HG02588 (cell line): ENCODE measurements around the gene MEGF8.

Experiments used
- ATAC-seq: cut with Tn5 transposase; IDR thresholded peaks from one replicate; pipeline ENCODE4 v1.9.1; 2021; ENCODE audit warnings: mild to moderate bottlenecking, moderate library complexity; ENCODE audit not compliant: unreplicated experiment

Gene MEGF8

DNA sequence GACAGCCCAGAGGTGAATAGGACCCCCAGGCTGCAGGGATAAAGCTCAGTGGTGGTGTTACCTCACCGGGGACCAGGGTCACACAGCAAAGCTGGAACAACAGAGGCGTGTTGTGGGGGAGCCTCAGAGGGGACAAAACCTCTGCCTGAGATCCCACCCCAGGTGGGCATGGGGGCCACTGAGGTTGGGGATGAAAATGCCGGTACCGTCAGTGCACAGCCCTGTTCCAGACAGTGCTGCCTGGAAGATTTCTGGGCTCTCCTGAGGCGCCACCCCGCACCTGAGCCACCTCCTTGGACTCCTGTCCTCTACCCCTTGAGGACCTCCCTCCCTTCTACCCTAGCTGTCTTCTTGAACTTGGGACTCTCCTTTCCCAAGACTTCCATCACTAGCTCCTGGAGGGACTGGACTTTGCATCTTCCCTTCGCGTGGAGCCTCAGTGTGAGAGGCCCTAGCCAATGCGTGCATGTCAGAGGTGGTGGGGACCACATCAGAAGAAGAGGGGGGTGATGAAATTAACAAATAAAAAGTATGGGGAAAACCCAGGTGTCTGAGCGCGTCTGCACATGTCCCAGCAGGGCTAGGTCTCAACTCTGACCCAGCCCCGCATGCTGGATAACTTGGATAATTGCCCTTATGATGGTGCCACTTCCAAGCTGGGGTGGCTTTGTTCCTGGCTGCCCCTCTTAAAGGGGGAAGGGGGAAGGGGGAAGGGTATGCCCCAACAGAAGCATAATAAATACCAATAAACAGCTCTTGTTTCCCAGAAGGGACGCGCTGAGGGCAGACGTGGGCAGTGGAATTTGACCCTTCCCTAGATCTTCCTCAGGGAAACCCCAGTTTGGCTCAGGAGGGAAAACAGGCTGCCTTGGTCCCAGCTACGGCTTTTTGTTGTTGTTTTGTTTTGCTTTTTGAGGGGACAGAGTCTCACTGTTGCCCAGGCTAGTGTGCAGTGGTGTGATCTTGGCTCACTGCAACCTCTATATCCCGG is 53.1 kb downstream of the MEGF8 start:
- ATAC-seq: no peak

DNA sequence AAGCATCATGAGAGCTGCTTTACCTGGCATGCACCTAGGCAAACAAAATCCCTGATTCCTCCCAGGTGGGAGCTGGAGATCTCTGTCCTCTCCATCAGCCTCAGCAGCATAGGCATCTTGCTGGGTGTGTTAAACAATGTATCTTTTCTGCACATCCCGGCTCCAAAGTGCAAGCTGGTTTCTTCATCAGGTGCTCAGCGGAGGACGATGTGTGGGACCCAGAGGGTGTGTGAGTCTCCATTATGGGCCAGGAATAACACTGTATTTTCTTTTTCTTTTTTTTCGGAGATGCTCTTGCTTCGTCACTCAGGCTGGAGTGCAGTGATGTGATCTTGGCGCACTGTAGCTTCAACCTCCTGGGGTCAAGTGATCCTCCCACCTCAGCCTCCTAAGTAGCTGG is 54.7 kb downstream of the MEGF8 start:
- no peak for ATAC-seq

DNA sequence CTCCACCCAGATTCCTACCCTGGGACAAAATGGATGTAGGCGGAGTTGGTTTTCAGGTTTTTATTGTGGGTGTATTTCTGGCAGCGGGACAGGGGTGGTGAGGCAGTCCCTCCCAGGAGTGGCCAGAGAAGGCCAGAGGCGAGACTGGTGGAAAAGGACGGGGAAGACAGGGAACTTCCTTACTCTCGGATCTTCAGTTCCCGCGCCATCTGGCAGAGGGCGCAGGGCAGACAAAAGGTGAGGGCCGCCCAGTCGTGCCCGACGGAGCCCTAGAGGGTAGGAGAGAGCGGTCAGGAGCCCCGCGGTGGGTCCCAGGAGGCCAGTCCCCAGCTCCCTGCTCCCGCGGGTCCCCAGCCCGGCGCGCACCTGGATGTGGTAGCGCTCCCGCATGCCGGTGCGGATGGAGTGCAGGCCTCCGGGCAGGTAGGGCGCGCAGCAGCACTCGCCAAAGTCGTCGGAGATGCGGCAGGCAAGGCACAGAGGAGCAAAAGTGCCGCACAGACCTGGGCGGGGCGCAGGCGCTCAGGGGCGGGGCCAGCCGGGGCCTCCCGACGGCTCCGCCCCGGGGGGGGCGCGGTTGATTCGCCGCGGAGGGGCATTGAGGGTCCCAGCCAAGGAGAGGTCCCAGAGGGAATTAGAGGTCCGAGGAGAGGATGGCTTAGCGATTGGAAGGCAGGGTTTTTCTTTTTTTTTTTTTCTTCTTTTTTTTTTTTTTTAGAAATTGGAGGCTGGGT is 61.7 kb downstream of the MEGF8 start:
- ATAC-seq: no peak

DNA sequence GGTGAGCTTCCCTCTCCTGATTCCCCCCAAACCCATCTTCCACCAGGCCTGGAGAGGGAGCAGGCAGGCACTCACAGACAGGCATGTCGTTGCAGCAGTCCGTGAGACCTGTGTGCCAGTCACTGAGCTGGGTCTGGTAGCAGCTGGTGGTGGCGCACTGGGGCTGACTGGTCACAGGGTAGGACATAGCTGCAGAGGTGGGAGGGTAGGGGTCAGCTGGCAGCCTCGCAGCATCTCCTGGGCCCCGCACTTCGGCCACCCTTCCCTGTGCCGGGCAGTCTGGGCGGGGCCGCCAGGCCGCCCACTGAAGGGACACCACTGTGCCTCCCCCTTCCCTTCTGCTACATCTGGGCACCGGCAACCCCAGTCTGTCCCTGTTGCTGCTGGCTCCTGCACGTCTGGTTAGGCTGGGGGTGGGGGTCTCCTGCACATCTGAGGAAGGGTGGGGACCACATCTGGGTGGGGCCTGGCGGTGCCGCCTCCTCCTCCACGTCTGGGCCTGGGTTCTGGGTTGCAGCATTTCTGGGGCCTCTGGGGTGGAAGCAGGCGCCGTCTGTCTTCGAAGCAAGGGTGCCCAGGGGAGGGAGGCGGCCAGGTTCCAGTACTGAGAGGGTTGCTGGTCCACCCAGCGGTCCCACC is 63.5 kb downstream of the MEGF8 start:
- no peak for ATAC-seq

DNA sequence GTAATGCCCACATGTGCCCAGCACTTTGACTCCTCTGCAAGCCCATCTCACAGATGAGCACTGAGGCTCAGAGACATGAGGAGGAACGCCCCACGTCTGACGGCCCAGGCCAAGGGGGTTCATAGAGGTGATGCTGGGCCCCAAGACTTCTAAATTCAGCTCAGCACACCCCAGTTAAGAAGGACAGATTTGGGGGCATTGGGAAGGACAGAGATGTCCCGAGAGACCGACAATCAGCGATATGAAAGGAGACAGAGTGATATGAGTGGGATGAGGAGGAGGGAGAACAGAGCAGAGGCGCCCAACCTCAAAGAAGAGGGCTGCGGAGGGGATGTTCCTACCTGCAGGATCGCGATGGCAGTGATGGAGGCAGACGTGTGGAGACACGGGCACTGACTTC is 64.5 kb downstream of the MEGF8 start, which contains the start of gene CNFN:
TSS of gene CNFN (minus strand) at position 399 of the 400 bp plus-strand sequence. CDS start 1,260 bp downstream, outside the sequence.
- ATAC-seq: no peak

DNA sequence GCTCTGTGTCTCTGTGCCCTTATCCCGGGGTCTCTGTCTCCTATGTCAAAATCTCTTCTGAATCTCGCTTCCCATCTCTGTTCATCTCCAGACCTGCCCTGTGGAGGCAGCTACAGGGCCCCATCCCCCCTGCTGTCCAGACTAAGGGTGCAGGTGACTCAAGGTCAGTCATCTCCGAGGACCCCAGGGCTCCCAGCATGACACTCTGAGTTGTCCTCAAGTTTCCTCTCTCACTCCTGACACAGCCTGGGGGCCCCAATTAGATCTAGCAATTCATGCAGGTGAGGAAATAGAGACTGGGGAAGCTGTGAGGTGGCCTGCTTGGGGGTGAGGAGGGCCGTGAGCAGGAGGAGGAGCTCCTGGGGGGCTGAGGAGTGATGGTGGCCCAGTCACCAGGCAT is 66.7 kb downstream of the MEGF8 start:
- no peak for ATAC-seq

DNA sequence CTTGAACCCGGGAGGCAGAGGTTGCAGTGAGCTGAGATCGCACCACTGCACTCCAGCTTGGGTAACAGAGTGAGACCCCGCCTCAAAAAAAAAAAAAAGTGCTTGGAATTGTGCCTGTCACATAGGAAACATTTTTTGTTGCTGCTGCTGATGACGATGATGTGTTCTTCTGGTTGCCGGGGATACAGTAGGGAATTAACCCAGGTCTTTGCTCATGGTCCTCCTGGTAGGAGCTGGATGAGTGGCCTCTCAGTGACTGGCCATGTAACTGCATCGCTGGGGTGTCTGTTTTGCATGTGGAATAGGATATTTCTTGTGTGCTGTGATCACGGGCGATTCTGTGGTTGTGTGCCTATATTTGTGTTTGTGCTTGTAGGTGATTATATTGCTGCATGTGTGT is 69.3 kb downstream of the MEGF8 start:
- no peak for ATAC-seq

DNA sequence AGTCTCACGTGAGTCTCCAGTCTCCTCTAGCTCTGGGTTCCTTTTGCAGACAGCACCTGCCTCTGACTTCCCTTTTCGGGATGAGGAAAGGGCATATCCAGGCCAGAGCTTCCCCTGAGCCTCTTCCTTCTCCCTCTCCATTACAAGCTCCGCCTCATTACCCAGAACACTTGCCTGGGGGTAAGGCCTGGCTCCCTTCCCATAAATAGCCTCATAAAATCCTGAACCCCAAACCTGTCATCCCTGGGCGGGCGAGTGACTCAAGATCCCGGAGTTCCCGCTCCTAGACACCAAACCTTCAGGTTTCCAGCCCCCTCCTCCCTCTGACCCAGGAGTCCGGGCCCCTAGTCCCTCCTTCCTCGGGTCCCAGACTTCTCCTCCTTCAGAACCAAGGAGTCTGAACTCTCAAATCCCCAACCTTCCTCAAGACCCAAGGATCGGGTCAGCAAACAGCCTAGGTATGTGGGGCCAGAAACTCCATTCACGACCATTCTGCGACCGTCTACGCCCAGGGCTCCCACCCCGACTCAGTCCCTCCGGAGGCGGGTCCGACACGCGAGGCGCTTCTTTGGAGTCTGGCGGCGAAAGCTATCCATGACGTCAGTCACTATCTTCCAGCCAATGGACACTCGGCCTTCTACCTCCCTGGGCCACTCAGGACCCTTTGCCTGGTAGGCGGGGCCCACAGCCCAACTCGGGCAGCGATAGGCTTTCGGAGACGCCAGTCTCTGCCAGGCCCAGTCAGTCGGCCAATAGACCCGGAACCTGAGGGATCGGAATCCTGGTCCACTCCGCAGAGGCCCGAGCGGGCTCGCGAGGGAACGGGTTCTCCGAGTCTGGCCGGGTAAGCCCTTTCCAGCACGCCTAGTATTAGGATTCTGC is 71.2 kb downstream of the MEGF8 start:
- peak; percentile 97 for ATAC-seq

DNA sequence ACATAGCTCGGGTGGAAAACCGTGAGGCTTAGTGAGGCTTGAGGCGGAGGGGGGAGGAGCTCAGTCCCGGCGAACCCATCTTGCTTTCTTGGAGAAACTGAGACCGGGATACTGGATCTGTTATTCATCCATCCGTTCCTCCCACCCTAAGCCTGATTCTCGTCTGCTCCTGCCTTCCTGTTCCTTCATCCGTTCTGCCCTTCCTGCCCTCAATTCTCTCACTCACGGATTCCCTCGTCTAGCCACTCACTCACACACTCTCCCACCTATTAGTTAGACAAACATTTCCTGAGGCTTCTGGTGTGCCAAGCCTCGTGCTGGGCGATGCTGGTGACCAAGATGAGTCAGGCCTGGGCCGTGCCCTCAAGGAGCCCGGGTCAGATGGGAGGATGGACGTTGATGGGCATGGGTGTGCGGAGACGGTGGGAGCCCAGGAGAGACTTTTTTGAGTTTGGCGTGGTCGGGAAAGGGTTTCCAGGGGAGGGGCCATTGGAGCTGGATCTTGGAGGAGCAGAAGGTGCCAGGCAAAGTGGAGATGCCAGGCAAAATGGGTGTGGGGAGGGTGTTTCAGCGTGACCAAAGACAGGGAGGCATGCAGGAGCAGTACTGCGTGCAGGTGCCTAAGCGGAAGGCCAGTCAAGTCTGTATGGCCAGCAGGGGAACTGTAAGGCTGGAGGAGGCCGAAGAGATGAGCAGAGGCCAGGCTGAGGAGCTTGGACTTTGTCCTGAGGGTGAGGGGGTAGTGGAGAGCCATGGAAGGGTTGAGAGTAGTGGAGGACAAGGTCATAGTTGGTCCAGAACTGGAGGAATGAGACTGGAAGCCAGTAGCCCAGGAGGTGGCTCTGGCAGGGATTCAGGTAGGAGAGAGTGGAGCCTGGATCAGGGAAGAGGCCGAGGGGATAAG is 72.1 kb downstream of the MEGF8 start:
- ATAC-seq: no peak

DNA sequence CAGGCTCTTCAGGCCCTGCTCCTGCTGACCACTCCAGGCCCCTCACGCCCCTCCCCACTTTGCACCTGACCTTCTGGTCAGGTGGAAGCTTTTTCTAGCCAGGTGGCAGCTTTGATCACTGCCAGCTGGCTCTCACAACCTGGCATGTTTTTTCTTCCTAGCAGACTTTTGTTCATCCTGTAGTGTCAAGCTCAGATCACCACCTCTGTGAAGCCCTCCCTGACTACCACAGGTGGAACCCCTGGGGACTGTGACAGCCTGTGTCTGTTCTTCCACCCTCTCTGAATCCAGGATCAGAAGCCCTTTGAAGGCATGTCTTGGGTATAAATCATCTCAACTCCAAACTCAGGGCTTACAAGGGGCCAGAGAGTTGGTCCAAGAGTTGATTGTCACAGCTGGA is 75.0 kb downstream of the MEGF8 start:
- no peak for ATAC-seq

DNA sequence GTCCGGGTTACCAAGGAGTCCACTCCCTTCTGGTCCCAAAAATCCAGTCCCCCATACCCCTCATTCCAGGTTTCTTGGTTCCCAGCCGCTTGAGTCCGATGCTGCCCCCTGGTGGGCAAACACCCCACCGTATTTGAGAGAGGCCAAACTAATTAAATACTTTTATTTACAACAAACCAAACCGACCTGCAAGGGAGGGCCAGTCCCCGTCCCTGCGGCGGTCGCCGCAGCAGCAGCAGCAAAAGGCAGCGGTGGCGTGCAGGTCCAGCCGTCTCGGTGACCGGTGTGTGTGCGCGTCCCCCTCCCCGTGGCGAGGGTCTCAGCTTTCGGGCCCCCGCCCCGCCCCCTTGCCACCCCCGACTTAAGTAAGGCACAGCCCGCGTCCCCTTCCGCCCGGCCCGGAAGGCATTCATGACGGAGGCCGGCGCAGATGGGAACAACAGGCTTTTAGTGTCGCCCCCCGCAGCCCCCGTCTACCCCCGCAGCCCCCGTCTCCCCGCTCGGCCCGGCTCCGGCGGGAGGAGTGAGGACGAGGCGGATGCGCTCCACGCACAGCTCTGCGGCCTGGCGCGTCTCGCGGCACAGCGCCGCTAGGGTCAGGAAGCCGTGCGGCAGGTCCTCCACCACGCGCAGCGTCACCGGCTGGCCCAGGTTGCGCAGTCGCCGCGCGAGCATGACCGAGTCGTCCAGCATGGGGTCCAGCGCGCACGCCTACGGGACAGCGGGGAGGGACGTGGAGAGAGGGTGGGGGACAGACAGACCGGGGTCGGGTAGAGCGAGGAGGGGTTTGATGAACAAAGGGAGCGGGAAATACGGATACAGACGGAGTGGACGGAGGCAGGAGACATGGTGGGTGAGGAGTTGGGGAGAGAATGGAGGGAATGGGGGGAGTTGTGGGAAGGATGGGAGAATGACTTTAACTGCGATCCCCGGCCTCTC is 76.2 kb downstream of the MEGF8 start:
- no peak for ATAC-seq

DNA sequence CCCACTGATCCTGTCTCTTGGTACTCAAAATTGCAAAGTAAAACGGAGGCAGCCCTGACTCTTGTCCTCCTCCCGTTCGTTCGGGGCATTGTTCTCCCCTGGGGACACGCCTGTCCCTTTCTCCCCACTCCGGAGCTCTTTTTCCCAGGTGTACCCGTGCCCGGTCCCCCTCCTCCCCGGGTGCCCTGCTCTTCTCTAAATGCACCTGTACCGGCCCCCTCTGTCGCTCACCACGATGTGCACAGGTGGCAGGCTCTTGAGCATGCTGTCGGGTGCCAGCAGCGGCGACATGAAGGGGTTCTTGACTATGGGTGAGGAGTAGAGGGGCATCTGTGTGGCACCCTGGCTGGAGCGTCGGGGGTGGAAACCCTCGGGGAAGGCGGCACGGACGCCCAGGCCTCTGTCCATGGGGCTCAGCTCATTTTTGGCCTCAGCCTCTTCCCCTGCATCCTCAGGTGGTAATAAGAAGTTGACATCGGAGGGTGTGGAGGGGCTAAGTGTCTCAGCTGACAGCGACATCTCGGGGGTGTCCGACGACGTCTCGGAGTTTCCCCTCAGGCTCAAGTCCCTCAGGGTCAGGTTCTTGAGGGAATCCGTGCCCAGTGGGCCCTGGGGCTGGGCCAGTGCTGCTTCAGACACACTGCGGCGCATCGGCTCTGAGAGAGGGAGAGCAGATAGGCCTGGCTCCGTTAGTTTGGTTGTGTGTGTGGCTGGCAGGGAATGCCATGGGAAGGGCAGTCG is 77.1 kb downstream of the MEGF8 start:
- ATAC-seq: no peak

DNA sequence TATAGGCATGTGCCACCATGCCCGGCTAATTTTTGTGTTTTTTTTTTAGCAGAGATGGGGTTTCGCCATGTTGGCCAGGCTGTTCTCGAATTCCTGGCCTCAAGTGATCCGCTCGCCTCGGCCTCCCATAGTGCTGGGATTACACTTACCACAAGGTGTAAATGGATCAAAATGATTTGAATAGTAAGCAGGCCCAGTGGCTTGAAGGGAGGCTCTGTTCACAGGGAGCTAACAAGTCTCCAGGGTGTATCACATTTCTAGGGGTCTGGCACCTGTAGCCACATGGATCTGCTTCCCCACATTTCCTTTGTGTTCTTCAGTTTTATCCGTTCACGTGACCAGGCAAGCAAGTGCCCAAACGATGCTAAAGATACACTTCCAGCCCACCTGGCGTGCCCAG is 78.2 kb downstream of the MEGF8 start:
- ATAC-seq: no peak

DNA sequence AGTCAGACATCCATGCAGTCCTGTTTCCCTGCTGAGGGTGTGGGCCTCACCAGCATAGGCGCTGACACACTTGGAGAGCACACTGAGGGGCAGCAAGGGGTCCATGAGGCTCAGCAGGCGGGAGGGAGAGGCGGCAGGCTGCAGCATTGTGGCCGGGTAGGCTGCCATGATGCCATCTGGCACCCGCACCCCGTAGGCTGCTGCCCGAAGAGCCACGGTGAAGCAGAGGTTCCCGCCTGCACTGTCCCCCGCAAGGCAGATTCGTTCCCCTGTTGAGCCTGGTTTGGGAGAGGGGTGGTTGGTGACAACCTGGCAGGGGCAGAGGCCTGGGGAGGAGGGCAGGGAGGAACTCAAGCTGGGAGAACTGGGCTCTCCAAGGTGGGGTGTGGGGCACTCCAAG is 80.7 kb downstream of the MEGF8 start:
- ATAC-seq: no peak

DNA sequence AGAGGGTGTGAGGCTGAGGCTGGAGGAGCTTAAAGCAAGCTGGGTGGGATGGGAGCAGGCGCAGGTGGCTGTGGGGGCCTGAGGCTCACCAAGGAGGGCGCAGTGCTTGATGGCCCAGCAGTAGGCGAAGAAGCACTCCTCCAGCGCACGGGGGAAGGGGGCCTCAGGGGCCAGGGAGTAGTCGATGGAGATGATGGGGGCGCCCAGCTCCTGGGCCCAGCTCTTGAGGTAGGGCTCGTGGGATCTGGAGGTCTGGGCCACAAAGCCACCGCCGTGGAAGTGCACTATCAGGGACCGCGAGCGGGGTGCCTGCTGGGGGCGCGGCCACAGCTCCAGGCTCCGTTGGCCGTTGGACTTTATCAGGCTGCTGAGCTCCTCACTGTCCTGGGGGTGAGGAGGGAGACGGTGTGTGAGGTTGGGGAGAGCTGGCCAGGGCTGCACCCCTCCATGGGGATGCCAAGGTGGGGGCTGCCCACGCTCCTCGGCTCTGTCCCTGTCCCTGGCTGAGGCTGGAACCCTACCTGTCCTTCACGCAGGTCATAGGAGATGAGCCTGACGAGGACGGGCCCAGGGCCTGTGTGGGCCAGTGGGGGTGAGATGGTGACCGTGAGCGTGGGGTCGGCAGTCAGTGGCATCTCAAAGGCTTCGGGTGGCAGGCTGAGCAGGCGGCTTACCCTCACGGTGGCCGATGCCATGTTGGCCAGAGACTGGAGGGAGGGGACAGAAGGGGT is 81.8 kb downstream of the MEGF8 start:
- ATAC-seq: no peak

DNA sequence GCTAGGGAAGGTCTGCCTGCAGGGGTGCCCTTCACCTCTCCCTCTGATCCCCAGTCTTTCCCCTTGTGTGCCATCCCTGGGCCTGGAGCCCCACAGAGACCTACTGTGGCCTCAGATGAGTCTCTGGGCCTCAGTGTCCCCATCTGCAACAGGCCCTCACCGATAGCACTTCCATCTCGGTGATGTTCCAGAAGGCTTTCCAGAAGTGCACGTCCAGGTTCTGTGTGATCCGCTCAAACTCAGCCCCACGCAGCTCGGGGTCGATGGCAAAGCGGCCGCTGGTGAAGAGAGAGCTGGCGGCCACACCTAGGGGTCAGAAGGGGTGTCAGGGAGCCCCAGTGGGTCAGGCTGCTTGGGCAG is 82.4 kb downstream of the MEGF8 start:
- ATAC-seq: no peak

DNA sequence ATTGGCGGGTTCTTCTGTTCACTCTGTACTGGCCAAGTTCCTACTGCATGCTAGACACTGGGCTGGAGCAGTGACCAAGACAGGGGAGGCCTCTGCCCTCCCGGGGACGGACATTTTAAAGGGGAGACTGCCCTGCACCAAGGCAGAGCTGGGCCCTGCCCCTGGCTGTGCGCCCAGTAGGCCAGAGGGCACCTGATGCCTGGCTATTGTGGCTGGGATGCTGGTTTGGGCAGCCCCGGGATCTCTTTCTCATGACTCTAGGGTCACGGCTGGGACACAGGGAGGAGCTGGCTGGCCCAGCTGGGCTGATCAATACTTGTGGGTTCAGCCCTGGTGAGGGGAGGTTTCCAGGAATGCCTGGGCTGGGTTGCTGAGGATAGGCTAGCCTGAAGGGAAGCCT is 84.0 kb downstream of the MEGF8 start:
- ATAC-seq: no peak
